Calu3 (cell line): Measurements from ENCODE around the gene S1PR3. TPM values are rescaled to one million over a fixed set of nuclear protein-coding genes. Genes with fewer than 3 reads are reported as not detected.

Experiments used
- BruUV-seq: library from RNA; stranded (reverse); fragments of 400-500 nt; replicated peaks from 2 replicates; lab custom pipeline; 2021; lab: Mats Ljungman, UMichigan
- CTCF ChIA-PET: fragments of 300-600 bp; sonication (Branson Sonifier 250); formaldehyde crosslinking; loops from one replicate; lab custom pipeline; 2022; ENCODE audit warnings: antibody characterized with exemption; lab: Charles Lee
- DNase-seq: peaks from one replicate; pipeline ENCODE4 v3.0.0; 2022
- H3K27ac Mint-ChIP-seq: one replicate; pipeline ENCODE4 v1.8.0; 2022; ENCODE audit warnings: mixed read lengths; ENCODE audit not compliant: unreplicated experiment
- H3K27me3 Mint-ChIP-seq: one replicate; pipeline ENCODE4 v1.8.0; 2022; ENCODE audit warnings: mixed read lengths; ENCODE audit not compliant: unreplicated experiment
- H3K36me3 Mint-ChIP-seq: one replicate; pipeline ENCODE4 v1.8.0; 2022; ENCODE audit warnings: mild to moderate bottlenecking, moderate library complexity, mixed read lengths; ENCODE audit not compliant: insufficient read depth, unreplicated experiment
- H3K4me1 Mint-ChIP-seq: one replicate; pipeline ENCODE4 v1.8.0; 2022; ENCODE audit warnings: mild to moderate bottlenecking, low read depth, mixed read lengths; ENCODE audit not compliant: unreplicated experiment
- H3K4me3 Mint-ChIP-seq: one replicate; pipeline ENCODE4 v1.8.0; 2022; ENCODE audit warnings: mild to moderate bottlenecking, low read depth, moderate library complexity, mixed read lengths; ENCODE audit not compliant: unreplicated experiment
- H3K9me3 Mint-ChIP-seq: one replicate; pipeline ENCODE4 v1.8.0; 2022; ENCODE audit warnings: low read depth, mixed read lengths; ENCODE audit not compliant: unreplicated experiment
- CTCF ChIP-seq: fragments of 200-600 bp; IDR thresholded peaks from one replicate; pipeline ENCODE4 v1.8.0; 2022; ENCODE audit warnings: antibody characterized with exemption; ENCODE audit not compliant: unreplicated experiment
- intact Hi-C: fragments of 100-400 bp; cut with micrococcal nuclease; formaldehyde crosslinking; loops from one replicate; pipeline ENCODE4 v1.10.0; 2022; ENCODE audit not compliant: unreplicated experiment
- total RNA-seq: library from RNA; stranded (reverse); gene quantifications from 2 replicates; pipeline ENCODE4 v1.2.3, GENCODE V29; 2022

Gene S1PR3
- total RNA-seq, 1 experiment from 2014 or later = 0.66 TPM

- CTCF ChIA-PET = no interaction called here
- Mint-ChIP-seq H3K27ac (no peak overlapping the region), H3K36me3 (no peaks in the 10 kb centered on the region), H3K4me1 (peaks cover 8% of the 10 kb centered on the region), H3K27me3 (no peaks in the 10 kb centered on the region), H3K4me3 (no peak overlapping the region), H3K9me3 (no peaks in the 10 kb centered on the region)
- no peak for TF ChIP-seq CTCF
- DNase-seq = no peak
- intact Hi-C loops = loop anchor here (5.0 kb wide), 1 partner anchor 274 kb away; no protein-coding TSS in a partner anchor
- no TSS peak for BruUV-seq
These were observed 11.7 kb downstream of the S1PR3 start for GRCh38 chr9:89002987-89003386.

GRCh38 chr9:89005323-89005722, 14.1 kb downstream of the S1PR3 start:
- Mint-ChIP-seq H3K36me3 (no peaks in the 10 kb centered on the region), H3K27me3 (no peaks in the 10 kb centered on the region), H3K27ac (no peak overlapping the region), H3K4me3 (no peak overlapping the region), H3K4me1 (peaks cover 8% of the 10 kb centered on the region), H3K9me3 (no peaks in the 10 kb centered on the region)
- no TSS peak for BruUV-seq
- TF ChIP-seq CTCF = no peak
- intact Hi-C loops = no loop called here
- DNase-seq = no peak
- CTCF ChIA-PET = no interaction called here

- TF ChIP-seq CTCF = no peak
- intact Hi-C loops = no loop called here
- no peak overlapping the region for H3K4me3 Mint-ChIP-seq
- no peak overlapping the region for H3K27ac Mint-ChIP-seq
- H3K4me1 Mint-ChIP-seq = peaks cover 8% of the 10 kb centered on the region
- H3K36me3 Mint-ChIP-seq = no peaks in the 10 kb centered on the region
- no peaks in the 10 kb centered on the region for H3K27me3 Mint-ChIP-seq
- no peaks in the 10 kb centered on the region for H3K9me3 Mint-ChIP-seq
- BruUV-seq = no TSS peak
- CTCF ChIA-PET = no interaction called here
- no peak for DNase-seq
These were observed 15.0 kb downstream of the S1PR3 start for GRCh38 chr9:89006267-89006666.

GRCh38 chr9:89006996-89007967, 16.0 kb downstream of the S1PR3 start:
- intact Hi-C loops = no loop called here
- H3K27me3 Mint-ChIP-seq = no peaks in the 10 kb centered on the region
- no peak overlapping the region for H3K4me3 Mint-ChIP-seq
- no peak for TF ChIP-seq CTCF
- H3K9me3 Mint-ChIP-seq = no peaks in the 10 kb centered on the region
- BruUV-seq = no TSS peak
- peaks cover 8% of the 10 kb centered on the region for H3K4me1 Mint-ChIP-seq
- H3K27ac Mint-ChIP-seq = no peak overlapping the region
- no peak for DNase-seq
- H3K36me3 Mint-ChIP-seq = no peaks in the 10 kb centered on the region
- CTCF ChIA-PET = no interaction called here
